Medulla oblongata (tissue), 1 donor: ENCODE results near the gene CA5B.
"Not testable (repeated sequence)": the region's sequence is repeated elsewhere in the genome, so short reads cannot be mapped to it uniquely, and the experiment has no call there.

Experiments
- DNase-seq: peaks from one replicate; pipeline ENCODE4 v3.0.0-alpha.2; 2015; ENCODE audit errors: extremely low spot score

Gene CA5B

GRCh38 chrX:15814771-15815365, 76.8 kb downstream of the CA5B start:
- DNase-seq = no peak

GRCh38 chrX:15815779-15816437, 77.8 kb downstream of the CA5B start:
- DNase-seq = no peak

- DNase-seq = no peak
Measured at GRCh38 chrX:15816438-15816809, 78.4 kb downstream of the CA5B start.

- no peak for DNase-seq
Measured at GRCh38 chrX:15816886-15817285, 78.8 kb downstream of the CA5B start.

- no peak for DNase-seq
Measured at GRCh38 chrX:15820106-15821073, 82.3 kb downstream of the CA5B start.

GRCh38 chrX:15822922-15823321, 84.9 kb downstream of the CA5B start:
- DNase-seq = no peak

- no peak for DNase-seq
Measured at GRCh38 chrX:15825936-15826335, 87.9 kb downstream of the CA5B start.

- no peak for DNase-seq
Measured at GRCh38 chrX:15829217-15829616, 91.1 kb downstream of the CA5B start.

GRCh38 chrX:15831347-15831746, 93.3 kb downstream of the CA5B start:
- DNase-seq = not testable (repeated sequence)

- no peak for DNase-seq
Measured at GRCh38 chrX:15834053-15834452, 96.0 kb downstream of the CA5B start.

GRCh38 chrX:15834827-15835595, 96.9 kb downstream of the CA5B start:
- no peak for DNase-seq
